ENCODE results near the gene TSPAN17.
"Not testable (repeated sequence)": the region's sequence is repeated elsewhere in the genome, so short reads cannot be mapped to it uniquely, and the experiment has no call there.

The TSPAN17 gene

GRCh38 chr5:176647030-176647842, at the start of gene TSPAN17:
Gene TSPAN17, plus strand, starts transcription at chr5:176647484. Its CDS starts 132 bp downstream, at chr5:176647616.
- peak; percentile 12 for TF ChIP-seq CTCF (IDR thresholded peaks at IDR 0.05; ENCODE audit: extremely low read depth, missing control alignments)
- DNase-seq (ENCODE audit: low spot score), result peak; percentile 100

GRCh38 chr5:176599749-176600430, 47.4 kb upstream of the TSPAN17 start:
- not testable (repeated sequence) for DNase-seq (ENCODE audit: low spot score)

GRCh38 chr5:176601901-176602482, 45.3 kb upstream of the TSPAN17 start:
- no peak for DNase-seq (ENCODE audit: low spot score)
- TF ChIP-seq CTCF (IDR thresholded peaks at IDR 0.05; ENCODE audit: extremely low read depth, missing control alignments), result no peak

GRCh38 chr5:176603091-176603490, 44.2 kb upstream of the TSPAN17 start:
- no peak for TF ChIP-seq CTCF (IDR thresholded peaks at IDR 0.05; ENCODE audit: extremely low read depth, missing control alignments)
- no peak for DNase-seq (ENCODE audit: low spot score)

- DNase-seq (ENCODE audit: low spot score), result no peak
- TF ChIP-seq CTCF (IDR thresholded peaks at IDR 0.05; ENCODE audit: extremely low read depth, missing control alignments), result no peak
Measured at GRCh38 chr5:176606032-176606431, 41.3 kb upstream of the TSPAN17 start.

- no peak for TF ChIP-seq CTCF (IDR thresholded peaks at IDR 0.05; ENCODE audit: extremely low read depth, missing control alignments)
- no peak for DNase-seq (ENCODE audit: low spot score)
Measured at GRCh38 chr5:176606875-176607274, 40.4 kb upstream of the TSPAN17 start.

- TF ChIP-seq CTCF (IDR thresholded peaks at IDR 0.05; ENCODE audit: extremely low read depth, missing control alignments), result no peak
- no peak for DNase-seq (ENCODE audit: low spot score)
Measured at GRCh38 chr5:176608142-176608705, 39.1 kb upstream of the TSPAN17 start.

All from GM20000 (cell line).